HepG2 (cell line): ENCODE results near the gene MYH9. TPM values are rescaled to one million over a fixed set of nuclear protein-coding genes. Genes with fewer than 3 reads are reported as not detected.

Experiments used
- CEBPB ChIP-seq: IDR thresholded peaks from 2 replicates; pipeline ENCODE4 v1.6.1; 2011; ENCODE audit warnings: low read depth, low read length, improper control_type of control experiment, borderline replicate concordance
- CERS6 ChIP-seq: sonication (generic); formaldehyde crosslinking; IDR thresholded peaks from 2 replicates; pipeline ENCODE4 v1.5.0; 2020; ENCODE audit warnings: missing genetic modification reagents
- DPF2 ChIP-seq: sonication (generic); formaldehyde crosslinking; IDR thresholded peaks from 2 replicates; pipeline ENCODE4 v1.4.0; 2020; ENCODE audit warnings: mild to moderate bottlenecking, low read depth, missing genetic modification reagents, borderline replicate concordance
- KAT8 ChIP-seq: IDR thresholded peaks from 2 replicates; pipeline ENCODE4 v1.6.1; 2016; ENCODE audit warnings: missing genetic modification reagents, missing compliant biosample characterization
- NFYC ChIP-seq: IDR thresholded peaks from 2 replicates; pipeline ENCODE4 v1.6.1; 2016; ENCODE audit warnings: missing genetic modification reagents, missing compliant biosample characterization
- RBAK ChIP-seq: sonication (generic); formaldehyde crosslinking; IDR thresholded peaks from 2 replicates; pipeline ENCODE4 v1.5.1; 2020; ENCODE audit warnings: mild to moderate bottlenecking, missing genetic modification reagents
- RBFOX2 ChIP-seq: fragments of 200-400 bp; formaldehyde crosslinking; IDR thresholded peaks from 2 replicates; pipeline ENCODE4 v1.6.1; 2017; ENCODE audit warnings: low read depth, mild to moderate bottlenecking, low read length
- ZFP90 ChIP-seq: sonication (generic); formaldehyde crosslinking; IDR thresholded peaks from 2 replicates; pipeline ENCODE4 v1.8.0; 2022; ENCODE audit warnings: missing genetic modification reagents, mild to moderate bottlenecking, inconsistent platforms, borderline replicate concordance
- ZMYM4 ChIP-seq: sonication (generic); formaldehyde crosslinking; IDR thresholded peaks from 2 replicates; pipeline ENCODE4 v1.8.1; 2023; ENCODE audit warnings: mild to moderate bottlenecking, missing genetic modification reagents
- ZNF136 ChIP-seq: sonication (generic); formaldehyde crosslinking; IDR thresholded peaks from 2 replicates; pipeline ENCODE4 v1.8.1; 2022; ENCODE audit warnings: low read depth, mild to moderate bottlenecking, moderate library complexity, missing genetic modification reagents
- ZNF326 ChIP-seq: sonication (generic); formaldehyde crosslinking; IDR thresholded peaks from 2 replicates; pipeline ENCODE4 v1.4.0; 2020; ENCODE audit warnings: missing genetic modification reagents, borderline replicate concordance
- ZNF350 ChIP-seq: sonication (generic); formaldehyde crosslinking; IDR thresholded peaks from 2 replicates; pipeline ENCODE4 v1.4.0; 2020; ENCODE audit warnings: mild to moderate bottlenecking, low read depth, missing genetic modification reagents, borderline replicate concordance
- ZNF737 ChIP-seq: sonication (generic); formaldehyde crosslinking; IDR thresholded peaks from 2 replicates; pipeline ENCODE4 v1.5.0; 2020; ENCODE audit warnings: missing genetic modification reagents, mild to moderate bottlenecking, borderline replicate concordance
- ZNF792 ChIP-seq: IDR thresholded peaks from 2 replicates; pipeline ENCODE4 v1.6.1; 2016
- ZSCAN21 ChIP-seq: sonication (generic); formaldehyde crosslinking; IDR thresholded peaks from 2 replicates; pipeline ENCODE4 v1.8.0; 2022; ENCODE audit warnings: mild to moderate bottlenecking, missing genetic modification reagents, moderate library complexity, borderline replicate concordance
- ZSCAN29 ChIP-seq: sonication (generic); formaldehyde crosslinking; conservative IDR thresholded peaks from 2 replicates; pipeline ENCODE4 v1.4.0; 2020; ENCODE audit warnings: mild to moderate bottlenecking, missing genetic modification reagents
- polyA plus RNA-seq, 8 experiments: library from polyadenylated mRNA; depleted of rRNA in 3 of 8; stranded (reverse) in 7 of 8; unstranded in 1 of 8; fragments of >200 nt; fragmentation: Illumina TruSeq in 4 of 8; extraction: Trizol in 4 of 8; gene quantifications; 2 replicates each; pipeline versions ENCODE4 v1.2.1 to v1.2.3, GENCODE V29; 2011 to 2016; ENCODE audit warnings: low read depth in 4 of 8, missing spikeins in 1 of 8, mixed read lengths in 1 of 8; ENCODE audit not compliant: insufficient read depth in 1 of 8
- total RNA-seq, 5 experiments: library from RNA; depleted of rRNA; stranded (reverse); fragments of >200 nt; fragmentation: Illumina TruSeq; extraction: Trizol; gene quantifications; 2 replicates each; pipeline ENCODE4 v1.2.3, GENCODE V29; 2016; ENCODE audit warnings: low read depth in 1 of 5
- TF ChIP-seq, protein P1 (sequence below): sonication (generic); formaldehyde crosslinking; IDR thresholded peaks from 2 replicates; pipeline ENCODE4 v1.8.0; 2022; ENCODE audit warnings: mild to moderate bottlenecking, missing genetic modification reagents, borderline replicate concordance
- TF ChIP-seq, protein P2 (sequence below): sonication (generic); formaldehyde crosslinking; IDR thresholded peaks from 2 replicates; pipeline ENCODE4 v1.4.0; 2020; ENCODE audit warnings: missing genetic modification reagents
- TF ChIP-seq, protein P3 (sequence below): sonication (generic); formaldehyde crosslinking; IDR thresholded peaks from 2 replicates; pipeline ENCODE4 v1.5.1; 2020; ENCODE audit warnings: mild to moderate bottlenecking, missing genetic modification reagents, moderate library complexity
- TF ChIP-seq, protein P4 (sequence below): sonication (generic); formaldehyde crosslinking; IDR thresholded peaks from 2 replicates; pipeline ENCODE4 v1.4.0; 2020; ENCODE audit warnings: mild to moderate bottlenecking, missing genetic modification reagents

The MYH9 gene
- total and polyA plus RNA-seq, 2 of the 13 experiments (the other 11 are each of a cell fraction or from before 2014, with no cell fraction given): 50.7 to 98.5 TPM

- TF ChIP-seq ZMYM4: 0 out of 2 replicates have a peak, but pooled peaks have one; percentile 24
- TF ChIP-seq CEBPB: no peak
- TF ChIP-seq KAT8 (CRISPR knock-in tag): peak; percentile 63
- TF ChIP-seq ZSCAN21 (CRISPR knock-in tag): no peak
- no peak for TF ChIP-seq RBFOX2
- TF ChIP-seq ZFP90 (CRISPR knock-in tag): 0 out of 2 replicates have a peak, but pooled peaks have one; percentile 58
- 0 out of 2 replicates have a peak, but pooled peaks have one; percentile 17 for TF ChIP-seq ZNF792 (CRISPR knock-in tag)
- peak; percentile 42; the same call in 1 of the 2 replicates for TF ChIP-seq ZNF350 (CRISPR knock-in tag)
- no peak for TF ChIP-seq NFYC (CRISPR knock-in tag)
- TF ChIP-seq, protein P1, sequence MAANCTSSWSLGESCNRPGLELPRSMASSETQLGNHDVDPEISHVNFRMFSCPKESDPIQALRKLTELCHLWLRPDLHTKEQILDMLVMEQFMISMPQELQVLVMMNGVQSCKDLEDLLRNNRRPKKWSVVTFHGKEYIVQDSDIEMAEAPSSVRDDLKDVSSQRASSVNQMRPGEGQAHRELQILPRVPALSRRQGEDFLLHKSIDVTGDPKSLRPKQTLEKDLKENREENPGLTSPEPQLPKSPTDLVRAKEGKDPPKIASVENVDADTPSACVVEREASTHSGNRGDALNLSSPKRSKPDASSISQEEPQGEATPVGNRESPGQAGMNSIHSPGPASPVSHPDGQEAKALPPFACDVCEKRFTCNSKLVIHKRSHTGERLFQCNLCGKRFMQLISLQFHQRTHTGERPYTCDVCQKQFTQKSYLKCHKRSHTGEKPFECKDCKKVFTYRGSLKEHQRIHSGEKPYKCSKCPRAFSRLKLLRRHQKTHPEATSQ (CRISPR knock-in tag): no peak
- TF ChIP-seq RBAK: no peak
- no peak for TF ChIP-seq CERS6 (CRISPR knock-in tag)
- no peak for TF ChIP-seq ZNF326
- TF ChIP-seq, protein P2, sequence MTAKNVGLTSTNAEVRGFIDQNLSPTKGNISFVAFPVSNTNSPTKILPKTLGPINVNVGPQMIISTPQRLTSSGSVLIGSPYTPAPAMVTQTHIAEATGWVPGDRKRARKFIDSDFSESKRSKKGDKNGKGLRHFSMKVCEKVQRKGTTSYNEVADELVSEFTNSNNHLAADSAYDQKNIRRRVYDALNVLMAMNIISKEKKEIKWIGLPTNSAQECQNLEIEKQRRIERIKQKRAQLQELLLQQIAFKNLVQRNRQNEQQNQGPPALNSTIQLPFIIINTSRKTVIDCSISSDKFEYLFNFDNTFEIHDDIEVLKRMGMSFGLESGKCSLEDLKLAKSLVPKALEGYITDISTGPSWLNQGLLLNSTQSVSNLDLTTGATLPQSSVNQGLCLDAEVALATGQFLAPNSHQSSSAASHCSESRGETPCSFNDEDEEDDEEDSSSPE (CRISPR knock-in tag): peak; percentile 38; the same call in 1 of the 2 replicates
- no peak for TF ChIP-seq ZSCAN29 (CRISPR knock-in tag)
- TF ChIP-seq, protein P3, sequence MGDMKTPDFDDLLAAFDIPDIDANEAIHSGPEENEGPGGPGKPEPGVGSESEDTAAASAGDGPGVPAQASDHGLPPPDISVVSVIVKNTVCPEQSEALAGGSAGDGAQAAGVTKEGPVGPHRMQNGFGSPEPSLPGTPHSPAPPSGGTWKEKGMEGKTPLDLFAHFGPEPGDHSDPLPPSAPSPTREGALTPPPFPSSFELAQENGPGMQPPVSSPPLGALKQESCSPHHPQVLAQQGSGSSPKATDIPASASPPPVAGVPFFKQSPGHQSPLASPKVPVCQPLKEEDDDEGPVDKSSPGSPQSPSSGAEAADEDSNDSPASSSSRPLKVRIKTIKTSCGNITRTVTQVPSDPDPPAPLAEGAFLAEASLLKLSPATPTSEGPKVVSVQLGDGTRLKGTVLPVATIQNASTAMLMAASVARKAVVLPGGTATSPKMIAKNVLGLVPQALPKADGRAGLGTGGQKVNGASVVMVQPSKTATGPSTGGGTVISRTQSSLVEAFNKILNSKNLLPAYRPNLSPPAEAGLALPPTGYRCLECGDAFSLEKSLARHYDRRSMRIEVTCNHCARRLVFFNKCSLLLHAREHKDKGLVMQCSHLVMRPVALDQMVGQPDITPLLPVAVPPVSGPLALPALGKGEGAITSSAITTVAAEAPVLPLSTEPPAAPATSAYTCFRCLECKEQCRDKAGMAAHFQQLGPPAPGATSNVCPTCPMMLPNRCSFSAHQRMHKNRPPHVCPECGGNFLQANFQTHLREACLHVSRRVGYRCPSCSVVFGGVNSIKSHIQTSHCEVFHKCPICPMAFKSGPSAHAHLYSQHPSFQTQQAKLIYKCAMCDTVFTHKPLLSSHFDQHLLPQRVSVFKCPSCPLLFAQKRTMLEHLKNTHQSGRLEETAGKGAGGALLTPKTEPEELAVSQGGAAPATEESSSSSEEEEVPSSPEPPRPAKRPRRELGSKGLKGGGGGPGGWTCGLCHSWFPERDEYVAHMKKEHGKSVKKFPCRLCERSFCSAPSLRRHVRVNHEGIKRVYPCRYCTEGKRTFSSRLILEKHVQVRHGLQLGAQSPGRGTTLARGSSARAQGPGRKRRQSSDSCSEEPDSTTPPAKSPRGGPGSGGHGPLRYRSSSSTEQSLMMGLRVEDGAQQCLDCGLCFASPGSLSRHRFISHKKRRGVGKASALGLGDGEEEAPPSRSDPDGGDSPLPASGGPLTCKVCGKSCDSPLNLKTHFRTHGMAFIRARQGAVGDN (CRISPR knock-in tag): peak; percentile 97
- TF ChIP-seq ZNF136 (CRISPR knock-in tag): no peak
- TF ChIP-seq ZNF737 (CRISPR knock-in tag): no peak
- no peak for TF ChIP-seq DPF2 (CRISPR knock-in tag)
- TF ChIP-seq, protein P4, sequence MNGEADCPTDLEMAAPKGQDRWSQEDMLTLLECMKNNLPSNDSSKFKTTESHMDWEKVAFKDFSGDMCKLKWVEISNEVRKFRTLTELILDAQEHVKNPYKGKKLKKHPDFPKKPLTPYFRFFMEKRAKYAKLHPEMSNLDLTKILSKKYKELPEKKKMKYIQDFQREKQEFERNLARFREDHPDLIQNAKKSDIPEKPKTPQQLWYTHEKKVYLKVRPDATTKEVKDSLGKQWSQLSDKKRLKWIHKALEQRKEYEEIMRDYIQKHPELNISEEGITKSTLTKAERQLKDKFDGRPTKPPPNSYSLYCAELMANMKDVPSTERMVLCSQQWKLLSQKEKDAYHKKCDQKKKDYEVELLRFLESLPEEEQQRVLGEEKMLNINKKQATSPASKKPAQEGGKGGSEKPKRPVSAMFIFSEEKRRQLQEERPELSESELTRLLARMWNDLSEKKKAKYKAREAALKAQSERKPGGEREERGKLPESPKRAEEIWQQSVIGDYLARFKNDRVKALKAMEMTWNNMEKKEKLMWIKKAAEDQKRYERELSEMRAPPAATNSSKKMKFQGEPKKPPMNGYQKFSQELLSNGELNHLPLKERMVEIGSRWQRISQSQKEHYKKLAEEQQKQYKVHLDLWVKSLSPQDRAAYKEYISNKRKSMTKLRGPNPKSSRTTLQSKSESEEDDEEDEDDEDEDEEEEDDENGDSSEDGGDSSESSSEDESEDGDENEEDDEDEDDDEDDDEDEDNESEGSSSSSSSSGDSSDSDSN: peak; percentile 42
These were observed 38.3 kb upstream of the MYH9 start (continued) for GRCh38 chr22:36425977-36426523.
